K562 (cell line): ENCODE results near the gene SNX30.

ENCODE experiments used
- MTA2 ChIP-seq: fragments of 450-650 bp; IDR thresholded peaks from 2 replicates; pipeline ENCODE4 v1.6.1; 2016; ENCODE audit warnings: low read depth
- SPI1 ChIP-seq: IDR thresholded peaks from 2 replicates; pipeline ENCODE4 v1.6.1; 2011; ENCODE audit warnings: low read depth, low read length, control low read depth, borderline replicate concordance

DNA sequence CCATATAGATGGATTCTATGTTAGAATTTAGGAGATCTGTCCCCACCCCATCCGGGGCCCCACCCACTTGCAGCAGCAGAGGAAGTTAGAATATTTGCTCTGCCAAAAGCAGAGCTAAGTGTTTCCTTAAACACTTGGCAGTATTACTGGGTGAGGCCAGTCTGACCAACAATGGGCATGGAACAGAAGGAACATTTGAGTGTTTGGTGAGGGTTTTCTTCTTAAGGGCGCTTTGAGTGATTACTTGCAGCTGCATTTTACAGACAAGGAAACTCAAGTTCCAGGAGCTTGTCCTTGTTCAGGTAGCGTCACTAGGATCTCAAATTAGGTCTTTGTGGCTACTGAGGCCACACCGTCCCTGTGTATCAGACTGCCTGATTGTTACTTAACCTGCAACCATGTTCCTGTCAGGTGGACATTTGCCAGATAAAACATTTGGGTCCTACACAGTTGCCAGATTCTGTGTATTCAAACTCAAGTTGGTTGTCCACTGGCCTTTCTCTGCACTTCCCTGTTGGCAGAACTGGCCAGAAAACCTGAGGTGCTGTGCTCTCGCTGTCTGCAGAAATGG, 80.8 kb downstream of the SNX30 start:
- TF ChIP-seq MTA2 (no peak), SPI1 (no peak)
